SK-N-SH treated with all-trans-retinoic acid at 6 μM for 48 hours (cell line): ENCODE measurements around the gene ARSG.
"Not testable (repeated sequence)": the region's sequence is repeated elsewhere in the genome, so short reads cannot be mapped to it uniquely, and the experiment has no call there.

Source experiments
- ATAC-seq: fragments of 200-7000 bp; cut with Tn5 transposase; 3 replicates; pipeline ENCODE4 v1.9.1; 2020; ENCODE audit warnings: mild to moderate bottlenecking, moderate library complexity
- ARNTL ChIP-seq: fragments of 450-650 bp; formaldehyde crosslinking; IDR thresholded peaks from 2 replicates; pipeline ENCODE4 v1.5.0; 2020; ENCODE audit warnings: low read depth, mild to moderate bottlenecking, moderate library complexity, borderline replicate concordance
- CSDC2 ChIP-seq: fragments of 250-450 bp; sonication (Bioruptor Pico); IDR thresholded peaks from 2 replicates; pipeline ENCODE4 v1.5.0; 2020; ENCODE audit warnings: mild to moderate bottlenecking, moderate library complexity
- CSRNP3 ChIP-seq: fragments of 250-450 bp; sonication (Bioruptor Pico); IDR thresholded peaks from 2 replicates; pipeline ENCODE4 v1.5.1; 2021; ENCODE audit warnings: mild to moderate bottlenecking, moderate library complexity
- GLIS3 ChIP-seq: fragments of 250-450 bp; sonication (Bioruptor Pico); IDR thresholded peaks from 2 replicates; pipeline ENCODE4 v1.5.0; 2020; ENCODE audit warnings: mild to moderate bottlenecking, moderate library complexity
- ISL1 ChIP-seq: fragments of 250-450 bp; sonication (Bioruptor Pico); IDR thresholded peaks from 2 replicates; pipeline ENCODE4 v2.1.2; 2022; ENCODE audit warnings: mild to moderate bottlenecking, moderate library complexity
- OSR1 ChIP-seq: fragments of 250-450 bp; sonication (Bioruptor Pico); IDR thresholded peaks from 2 replicates; pipeline ENCODE4 v1.8.0; 2022; ENCODE audit warnings: moderate library complexity, mild to moderate bottlenecking, inconsistent platforms
- PATZ1 ChIP-seq: fragments of 250-450 bp; sonication (Bioruptor Pico); IDR thresholded peaks from 2 replicates; pipeline ENCODE4 v1.8.0; 2020; ENCODE audit warnings: mild to moderate bottlenecking, moderate library complexity, borderline replicate concordance
- POU6F1 ChIP-seq: fragments of 250-450 bp; sonication (Bioruptor Pico); IDR thresholded peaks from 2 replicates; pipeline ENCODE4 v1.8.0; 2021; ENCODE audit warnings: low read depth, mild to moderate bottlenecking, moderate library complexity, borderline replicate concordance
- RARB ChIP-seq: fragments of 250-450 bp; sonication (Bioruptor Pico); IDR thresholded peaks from 2 replicates; pipeline ENCODE4 v1.8.0; 2021; ENCODE audit warnings: mild to moderate bottlenecking, moderate library complexity
- SNAI2 ChIP-seq: fragments of 250-450 bp; sonication (Bioruptor Pico); IDR thresholded peaks from 2 replicates; pipeline ENCODE4 v1.5.0; 2020; ENCODE audit warnings: mild to moderate bottlenecking, moderate library complexity
- TCF4 ChIP-seq: fragments of 250-450 bp; sonication (Bioruptor Pico); IDR thresholded peaks from 2 replicates; pipeline ENCODE4 v1.8.0; 2021; ENCODE audit warnings: mild to moderate bottlenecking, moderate library complexity, borderline replicate concordance
- TOX ChIP-seq: fragments of 250-450 bp; sonication (Bioruptor Pico); IDR thresholded peaks from 2 replicates; pipeline ENCODE4 v1.8.0; 2021; ENCODE audit warnings: mild to moderate bottlenecking, moderate library complexity, borderline replicate concordance
- TSHZ2 ChIP-seq: fragments of 250-450 bp; sonication (Bioruptor Pico); IDR thresholded peaks from 2 replicates; pipeline ENCODE4 v1.5.0; 2020; ENCODE audit warnings: mild to moderate bottlenecking, moderate library complexity
- ZC3H10 ChIP-seq: fragments of 250-450 bp; sonication (Bioruptor Pico); IDR thresholded peaks from 2 replicates; pipeline ENCODE4 v1.5.1; 2021; ENCODE audit warnings: mild to moderate bottlenecking, moderate library complexity
- ZFP3 ChIP-seq: fragments of 250-450 bp; sonication (Bioruptor Pico); IDR thresholded peaks from 2 replicates; pipeline ENCODE4 v1.5.0; 2020; ENCODE audit warnings: mild to moderate bottlenecking, moderate library complexity
- ZFP30 ChIP-seq: fragments of 450-650 bp; formaldehyde crosslinking; IDR thresholded peaks from 2 replicates; pipeline ENCODE4 v1.5.0; 2022; ENCODE audit warnings: mild to moderate bottlenecking, moderate library complexity
- ZNF565 ChIP-seq: fragments of 450-650 bp; formaldehyde crosslinking; conservative IDR thresholded peaks from 2 replicates; pipeline ENCODE4 v1.5.0; 2020; ENCODE audit warnings: low read depth, mild to moderate bottlenecking, moderate library complexity
- ZNF70 ChIP-seq: fragments of 450-650 bp; formaldehyde crosslinking; IDR thresholded peaks from 2 replicates; pipeline ENCODE4 v1.5.0; 2020; ENCODE audit warnings: mild to moderate bottlenecking, moderate library complexity

ARSG gene

GRCh38 chr17:68403837-68404236, 112.5 kb downstream of the ARSG start:
- not testable (repeated sequence) for ATAC-seq

- ATAC-seq: not testable (repeated sequence)
Measured at GRCh38 chr17:68407656-68408055, 116.4 kb downstream of the ARSG start.

- peak; percentile 64; the same call in 1 of the 2 replicates for TF ChIP-seq ZNF70 (CRISPR knock-in tag)
- ATAC-seq: peak; percentile 75
Measured at GRCh38 chr17:68413597-68414560, 122.6 kb downstream of the ARSG start.

- ATAC-seq: not testable (repeated sequence)
Measured at GRCh38 chr17:68414901-68415300, 123.6 kb downstream of the ARSG start.

- ATAC-seq: no peak
- no peak for TF ChIP-seq SNAI2 (CRISPR knock-in tag)
- TF ChIP-seq ZFP3: no peak
- TF ChIP-seq ZNF70 (CRISPR knock-in tag): no peak
- TF ChIP-seq ARNTL: no peak
- TF ChIP-seq ISL1 (CRISPR knock-in tag): no peak
- TF ChIP-seq TOX (CRISPR knock-in tag): no peak
- TF ChIP-seq RARB (CRISPR knock-in tag): no peak
- TF ChIP-seq GLIS3 (CRISPR knock-in tag): no peak
- TF ChIP-seq, all 23 proteins: peak for 0
Measured at GRCh38 chr17:68417317-68417716, 126.0 kb downstream of the ARSG start.

GRCh38 chr17:68418876-68419275, 127.6 kb downstream of the ARSG start:
- TF ChIP-seq TCF4 (CRISPR knock-in tag): no peak
- TF ChIP-seq POU6F1: no peak
- no peak for TF ChIP-seq RARB (CRISPR knock-in tag)
- no peak for TF ChIP-seq OSR1 (CRISPR knock-in tag)
- no peak for TF ChIP-seq CSRNP3 (CRISPR knock-in tag)
- no peak for TF ChIP-seq ZC3H10 (CRISPR knock-in tag)
- TF ChIP-seq ISL1 (CRISPR knock-in tag): 0 out of 2 replicates have a peak, but pooled peaks have one; percentile 17
- TF ChIP-seq ARNTL: no peak
- no peak for ATAC-seq

GRCh38 chr17:68420065-68420464, 128.8 kb downstream of the ARSG start:
- ATAC-seq: no peak; the same call in 2 of the 3 replicates
- TF ChIP-seq ZFP3 (no peak), ISL1 (CRISPR knock-in tag) (no peak), ZFP30 (CRISPR knock-in tag) (no peak), TSHZ2 (CRISPR knock-in tag) (no peak), POU6F1 (no peak), TCF4 (CRISPR knock-in tag) (no peak), CSDC2 (no peak), ZNF565 (CRISPR knock-in tag) (no peak), GLIS3 (CRISPR knock-in tag) (no peak), CSRNP3 (CRISPR knock-in tag) (no peak), PATZ1 (CRISPR knock-in tag) (no peak), TOX (CRISPR knock-in tag) (no peak), ZC3H10 (CRISPR knock-in tag) (no peak), OSR1 (CRISPR knock-in tag) (no peak)
